Tibial nerve (tissue), 4 donors: ENCODE measurements around the gene PSMD5. TPM values are rescaled to one million over a fixed set of nuclear protein-coding genes. Genes with fewer than 3 reads are reported as not detected.

Experiments
- DNase-seq, 2 donors: peaks; one replicate each; pipeline ENCODE4 v3.0.0-alpha.2; 2019; ENCODE audit warnings: low spot score in 2 of 2
- H3K27ac ChIP-seq, 4 donors: fragments of 200-600 bp; sonication (generic) in 3 of 4; one replicate each; pipeline ENCODE4 v1.5.1; 2017 to 2019; ENCODE audit warnings: mild to moderate bottlenecking in 1 of 4
- H3K27me3 ChIP-seq, 2 donors: fragments of 200-600 bp; sonication (generic) in 1 of 2; one replicate each; pipeline versions ENCODE4 v1.5.1 to v1.6.0; 2017 to 2019
- H3K36me3 ChIP-seq, 3 donors: fragments of 200-600 bp; sonication (generic); one replicate each; pipeline ENCODE4 v1.5.1; 2018 to 2019
- H3K4me1 ChIP-seq, 4 donors: fragments of 200-600 bp; sonication (generic) in 3 of 4; one replicate each; pipeline ENCODE4 v1.5.1; 2017 to 2019
- H3K4me3 ChIP-seq, 4 donors: fragments of 200-600 bp; sonication (generic) in 3 of 4; one replicate each; pipeline ENCODE4 v1.5.1; 2017 to 2019; ENCODE audit warnings: mild to moderate bottlenecking in 1 of 4, moderate library complexity in 1 of 4
- H3K9me3 ChIP-seq, 4 donors: fragments of 200-600 bp; sonication (generic) in 3 of 4; one replicate each; pipeline ENCODE4 v1.5.1; 2017 to 2019
- CTCF ChIP-seq, 5 experiments: fragments of 200-600 bp in 3 of 5; fragments of 450-650 bp in 2 of 5; sonication (generic) in 3 of 5; IDR thresholded peaks; one replicate each; pipeline ENCODE4 v1.5.1; 2016 to 2019; ENCODE audit warnings: antibody characterized with exemption in 5 of 5, mild to moderate bottlenecking in 3 of 5, moderate library complexity in 2 of 5
- EP300 ChIP-seq, 2 donors: sonication (generic); formaldehyde crosslinking; IDR thresholded peaks; one replicate each; pipeline ENCODE4 v1.6.1; 2017; ENCODE audit warnings: antibody characterized with exemption in 2 of 2, mild to moderate bottlenecking in 1 of 2
- POLR2A ChIP-seq, 2 donors: fragments of 450-650 bp; IDR thresholded peaks; one replicate each; pipeline ENCODE4 v1.6.1; 2017; ENCODE audit warnings: antibody characterized with exemption in 2 of 2, mild to moderate bottlenecking in 2 of 2, moderate library complexity in 2 of 2
- WGBS, 2 donors: methylation state at CpG; one replicate each; pipeline ENCODE4 v1.1.5; 2018; 5-methylcytosine and 5-hydroxymethylcytosine counted together
- total RNA-seq, 4 donors: library from RNA; depleted of rRNA; stranded (reverse); fragments of >200 nt; gene quantifications; one replicate each; pipeline ENCODE4 v1.1.0, GENCODE V29; 2016

PSMD5 gene
- total RNA-seq, 4 donors from 2014 or later: 33.9 to 37.7 (median 37.4) TPM

- no peak for TF ChIP-seq POLR2A (IDR thresholded peaks at IDR 0.05)
- no peak for TF ChIP-seq CTCF (IDR thresholded peaks at IDR 0.05)
- no peak for TF ChIP-seq EP300 (IDR thresholded peaks at IDR 0.05)
- Histone ChIP-seq H3K27me3 (no peaks in the 10 kb centered on the region), H3K9me3 (no peaks in the 10 kb centered on the region), H3K4me1 (peaks cover 0 to 6% (median 0%) of the 10 kb centered on the region in 4 donors), H3K27ac (no peak overlapping the region), H3K36me3 (peaks cover 0 to 88% (median 8%) of the 10 kb centered on the region in 3 donors), H3K4me3 (no peak overlapping the region)
- DNase-seq: no peak
- 93 to 94% methylated on average over 11 of the region's 11 CpGs for WGBS, 2 donors
Measured at GRCh38 chr9:120860083-120860482, 17.4 kb upstream of the PSMD5 start.

- Histone ChIP-seq H3K27me3 (no peaks in the 10 kb centered on the region), H3K27ac (no peak overlapping the region), H3K9me3 (no peaks in the 10 kb centered on the region), H3K4me3 (no peak overlapping the region), H3K4me1 (peaks cover 0 to 6% (median 0%) of the 10 kb centered on the region in 4 donors), H3K36me3 (peaks cover 0 to 91% (median 8%) of the 10 kb centered on the region in 3 donors)
- TF ChIP-seq CTCF (IDR thresholded peaks at IDR 0.05): no peak
- no peak for TF ChIP-seq POLR2A (IDR thresholded peaks at IDR 0.05)
- no peak for TF ChIP-seq EP300 (IDR thresholded peaks at IDR 0.05)
- no peak for DNase-seq
- WGBS, 2 donors: 73 to 83% methylated on average over 6 of the region's 6 CpGs
Measured at GRCh38 chr9:120859361-120859760, 16.6 kb upstream of the PSMD5 start.

- no peak for DNase-seq
- TF ChIP-seq POLR2A (IDR thresholded peaks at IDR 0.05) (no peak), CTCF (IDR thresholded peaks at IDR 0.05) (no peak), EP300 (IDR thresholded peaks at IDR 0.05) (no peak)
- H3K4me3 ChIP-seq: no peak overlapping the region
- H3K9me3 ChIP-seq: no peaks in the 10 kb centered on the region
- WGBS, 2 donors: 95% methylated on average over 9 to 11 of the region's 11 CpGs
- H3K4me1 ChIP-seq: peaks cover 0 to 6% (median 0%) of the 10 kb centered on the region in 4 donors
- H3K27me3 ChIP-seq: no peaks in the 10 kb centered on the region
- no peak overlapping the region for H3K27ac ChIP-seq
- peaks cover 0 to 89% (median 8%) of the 10 kb centered on the region in 3 donors for H3K36me3 ChIP-seq
Measured at GRCh38 chr9:120857902-120858301, 15.2 kb upstream of the PSMD5 start.

- WGBS, 2 donors: 81 to 83% methylated on average over 7 of the region's 7 CpGs
- no peak overlapping the region for H3K27ac ChIP-seq
- H3K36me3 ChIP-seq: peaks cover 0 to 89% (median 8%) of the 10 kb centered on the region in 3 donors
- H3K27me3 ChIP-seq: no peaks in the 10 kb centered on the region
- peaks cover 0 to 6% (median 0%) of the 10 kb centered on the region in 4 donors for H3K4me1 ChIP-seq
- TF ChIP-seq POLR2A (IDR thresholded peaks at IDR 0.05): no peak
- no peak for TF ChIP-seq CTCF (IDR thresholded peaks at IDR 0.05)
- TF ChIP-seq EP300 (IDR thresholded peaks at IDR 0.05): no peak
- H3K9me3 ChIP-seq: no peaks in the 10 kb centered on the region
- no peak for DNase-seq
- no peak overlapping the region for H3K4me3 ChIP-seq
Measured at GRCh38 chr9:120857481-120857880, 14.8 kb upstream of the PSMD5 start.

GRCh38 chr9:120856700-120857099 is 14.0 kb upstream of the PSMD5 start:
- WGBS, 2 donors: 77% methylated on average over 4 of the region's 4 CpGs
- Histone ChIP-seq H3K36me3 (peaks cover 0 to 88% (median 8%) of the 10 kb centered on the region in 3 donors), H3K4me1 (peaks cover 0 to 6% (median 0%) of the 10 kb centered on the region in 4 donors), H3K9me3 (no peaks in the 10 kb centered on the region), H3K27ac (no peak overlapping the region), H3K4me3 (no peak overlapping the region), H3K27me3 (no peaks in the 10 kb centered on the region)
- no peak for DNase-seq
- TF ChIP-seq POLR2A (IDR thresholded peaks at IDR 0.05): no peak
- TF ChIP-seq EP300 (IDR thresholded peaks at IDR 0.05): no peak
- no peak for TF ChIP-seq CTCF (IDR thresholded peaks at IDR 0.05)
